GF-D8 (cell line): ENCODE data around the gene CSNK1G2.
A peak's percentile ranks its signal among the peaks of the same experiment; 100 is the strongest.
"Not testable (repeated sequence)": the region's sequence is repeated elsewhere in the genome, so short reads cannot be mapped to it uniquely, and the experiment has no call there.

Experiments
- DNase-seq: peaks from one replicate; lab custom pipeline; 2025; lab: John Stamatoyannopoulos, UW

The CSNK1G2 gene

DNA sequence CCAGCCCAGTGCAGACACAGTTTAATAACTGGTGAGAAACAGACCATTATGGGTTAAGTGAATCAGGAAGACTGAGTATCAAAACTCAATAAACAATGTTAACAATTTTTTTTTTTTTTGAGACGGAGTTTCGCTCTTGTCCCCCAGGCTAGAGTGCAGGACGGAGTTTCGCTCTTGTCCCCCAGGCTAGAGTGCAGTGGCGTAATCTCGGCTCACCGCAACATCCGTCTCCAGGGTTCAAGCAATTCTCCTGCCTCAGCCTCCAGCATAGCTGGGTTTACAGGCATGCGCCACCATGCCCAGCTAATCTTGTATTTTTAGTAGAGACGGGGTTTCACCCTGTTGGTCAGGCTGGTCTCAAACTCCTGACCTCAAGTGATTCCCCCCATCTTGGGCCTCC, 47.5 kb downstream of the CSNK1G2 start:
- not testable (repeated sequence) for DNase-seq

GRCh38 chr19:1989513-1990229, 48.7 kb downstream of the CSNK1G2 start:
- DNase-seq: no peak

DNA sequence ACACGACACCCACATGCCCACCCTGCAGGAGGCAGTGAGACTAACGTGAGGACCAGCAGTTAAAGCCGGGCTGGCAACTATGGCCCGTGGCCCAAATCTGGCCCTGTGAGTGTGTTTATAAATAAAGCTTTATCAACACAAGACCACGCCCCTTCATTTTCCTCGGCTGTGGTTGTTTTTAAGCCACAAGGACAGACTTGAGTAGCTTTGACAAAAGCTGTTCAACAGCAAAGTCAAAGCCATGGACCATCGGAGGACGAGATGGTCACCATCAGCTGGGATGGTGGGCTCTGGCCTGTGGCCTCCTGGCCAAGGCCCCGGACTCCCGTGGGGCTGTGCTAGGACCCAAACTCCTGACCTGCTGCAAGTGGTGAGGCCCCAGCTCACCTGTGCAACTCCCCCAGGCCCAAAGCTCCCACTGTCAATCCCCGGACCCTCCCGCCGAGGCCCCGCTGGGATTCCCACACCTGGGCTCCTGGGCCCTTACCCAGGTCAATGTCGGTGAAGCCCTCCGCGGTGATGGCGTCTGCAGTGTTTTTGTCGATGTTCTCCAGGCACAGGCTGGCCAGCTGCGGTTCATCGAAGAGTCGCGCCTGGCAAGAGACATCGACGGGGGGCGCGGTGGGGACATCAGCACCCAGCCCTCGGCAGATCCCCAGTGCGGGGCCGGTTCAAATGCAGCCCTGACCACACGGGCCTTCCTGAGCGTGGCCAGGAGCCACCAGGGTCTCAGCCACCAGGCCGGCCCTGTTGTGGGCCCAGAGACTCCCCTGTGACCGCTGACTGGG, 49.5 kb downstream of the CSNK1G2 start:
- no peak for DNase-seq

GRCh38 chr19:1991018-1991913, 50.3 kb downstream of the CSNK1G2 start:
- DNase-seq: no peak

- DNase-seq: no peak
Observed at GRCh38 chr19:1992759-1993260, 51.8 kb downstream of the CSNK1G2 start.

DNA sequence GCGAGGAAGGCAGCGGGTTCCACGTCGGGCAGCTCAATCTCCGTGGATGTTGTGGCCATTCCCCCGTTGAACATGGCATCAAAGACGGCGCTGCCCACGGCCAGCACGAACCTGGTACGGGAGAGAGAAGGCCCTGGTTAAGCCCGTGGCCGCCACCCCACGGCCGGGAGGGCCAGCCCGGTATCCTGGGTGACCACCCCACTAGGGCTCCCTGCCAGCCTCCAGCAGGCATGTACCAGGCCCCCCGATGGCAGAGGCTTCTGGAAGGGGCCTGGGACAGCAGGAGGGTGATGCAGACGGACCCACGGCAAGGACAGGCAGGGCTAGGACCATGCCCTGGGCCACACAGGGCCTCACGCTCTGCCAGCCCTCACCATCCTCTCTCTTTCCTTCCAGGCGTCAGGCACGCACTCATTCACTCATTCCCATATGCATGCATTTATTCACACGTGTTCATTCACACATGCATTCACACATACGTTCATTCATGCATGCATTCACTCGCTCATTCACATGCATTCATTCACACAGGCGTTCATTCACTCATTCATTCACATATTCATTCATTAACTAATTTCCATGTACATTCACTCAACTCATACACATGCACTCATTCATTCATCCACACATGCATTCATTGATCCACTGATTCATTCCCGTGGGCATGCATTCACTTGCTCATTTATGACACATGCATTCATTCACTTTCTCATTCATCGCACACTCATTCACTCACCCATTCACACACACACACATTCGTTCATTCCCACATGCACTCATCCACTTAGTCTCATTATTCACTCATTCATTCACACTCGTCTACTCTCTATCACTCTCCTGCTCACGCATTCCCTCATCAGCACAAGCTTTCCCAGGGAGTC, 56.6 kb downstream of the CSNK1G2 start:
- DNase-seq: no peak

- DNase-seq: no peak
Observed at GRCh38 chr19:1998712-1999708, 58.0 kb downstream of the CSNK1G2 start.

DNA sequence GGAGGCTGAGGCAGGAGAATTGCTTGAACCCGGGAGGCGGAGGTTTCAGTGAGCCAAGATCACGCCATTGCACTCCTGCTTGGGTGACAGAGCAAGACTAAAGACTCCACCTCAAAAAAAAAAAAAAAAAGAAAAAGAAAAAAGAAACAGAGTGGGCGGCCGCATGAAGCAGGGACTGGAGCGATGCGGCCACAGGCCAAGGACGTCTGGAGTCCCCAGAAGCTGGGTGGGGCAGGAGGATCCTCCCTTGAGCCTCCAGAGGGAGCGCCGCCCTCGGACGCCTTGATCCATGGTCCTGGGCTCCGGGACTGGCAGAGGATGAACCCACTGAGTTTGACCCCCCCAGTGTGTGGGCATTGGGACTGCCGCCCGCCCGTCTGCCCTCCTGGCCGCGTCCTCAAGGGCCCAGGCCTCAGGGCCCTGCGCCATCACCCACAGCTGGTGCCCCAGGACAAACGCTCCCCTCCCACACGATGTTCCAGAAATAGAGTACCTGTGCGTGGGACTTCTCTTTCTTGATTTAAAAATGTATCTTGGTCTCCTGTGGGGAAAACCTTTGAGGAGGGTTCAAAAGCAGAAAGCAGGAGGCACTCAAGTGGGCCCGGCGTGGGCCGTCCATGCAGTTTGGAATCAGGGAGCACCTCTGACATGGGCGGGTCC, 59.0 kb downstream of the CSNK1G2 start:
- no peak for DNase-seq

DNA sequence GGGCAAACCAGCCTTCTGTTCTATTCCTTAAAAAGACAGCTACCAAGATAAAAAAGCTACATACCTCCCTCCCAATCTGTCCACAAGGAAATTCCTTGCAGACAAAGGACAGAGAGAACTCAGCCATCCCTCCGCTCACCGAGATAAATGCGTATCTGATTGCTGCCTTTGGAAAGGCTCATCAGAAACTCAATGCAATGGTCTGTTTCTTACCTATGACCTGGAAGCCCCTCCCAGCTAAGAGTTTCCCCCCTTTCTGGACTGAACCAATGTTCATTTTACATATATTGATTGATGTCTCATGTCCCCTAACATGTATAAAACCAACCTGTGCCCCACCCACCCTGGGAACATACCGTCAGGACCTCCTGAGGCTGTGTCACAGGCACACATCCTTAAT, 62.9 kb downstream of the CSNK1G2 start:
- no peak for DNase-seq

- no peak for DNase-seq
Observed at GRCh38 chr19:2010135-2010668, 69.2 kb downstream of the CSNK1G2 start.

DNA sequence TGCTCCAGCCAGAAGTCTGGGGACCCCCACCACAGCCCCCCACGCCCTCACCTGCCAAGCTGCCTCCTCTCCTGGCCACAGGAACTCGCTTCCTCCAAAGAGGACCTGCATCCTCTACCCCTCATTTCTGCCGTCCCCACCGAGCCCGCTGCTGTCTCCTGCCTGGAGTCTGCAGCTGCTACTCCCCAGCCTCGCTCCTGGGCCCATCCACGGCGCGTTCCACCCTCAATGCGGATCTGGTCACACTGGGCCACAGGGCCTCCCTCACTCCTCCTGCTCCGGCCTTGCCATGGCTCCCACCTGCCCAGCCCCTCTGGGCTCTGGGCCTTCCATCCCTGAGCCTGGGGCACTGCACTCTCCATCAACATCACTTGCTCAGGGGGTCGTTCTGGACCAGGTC, 70.2 kb downstream of the CSNK1G2 start:
- DNase-seq: no peak

DNA sequence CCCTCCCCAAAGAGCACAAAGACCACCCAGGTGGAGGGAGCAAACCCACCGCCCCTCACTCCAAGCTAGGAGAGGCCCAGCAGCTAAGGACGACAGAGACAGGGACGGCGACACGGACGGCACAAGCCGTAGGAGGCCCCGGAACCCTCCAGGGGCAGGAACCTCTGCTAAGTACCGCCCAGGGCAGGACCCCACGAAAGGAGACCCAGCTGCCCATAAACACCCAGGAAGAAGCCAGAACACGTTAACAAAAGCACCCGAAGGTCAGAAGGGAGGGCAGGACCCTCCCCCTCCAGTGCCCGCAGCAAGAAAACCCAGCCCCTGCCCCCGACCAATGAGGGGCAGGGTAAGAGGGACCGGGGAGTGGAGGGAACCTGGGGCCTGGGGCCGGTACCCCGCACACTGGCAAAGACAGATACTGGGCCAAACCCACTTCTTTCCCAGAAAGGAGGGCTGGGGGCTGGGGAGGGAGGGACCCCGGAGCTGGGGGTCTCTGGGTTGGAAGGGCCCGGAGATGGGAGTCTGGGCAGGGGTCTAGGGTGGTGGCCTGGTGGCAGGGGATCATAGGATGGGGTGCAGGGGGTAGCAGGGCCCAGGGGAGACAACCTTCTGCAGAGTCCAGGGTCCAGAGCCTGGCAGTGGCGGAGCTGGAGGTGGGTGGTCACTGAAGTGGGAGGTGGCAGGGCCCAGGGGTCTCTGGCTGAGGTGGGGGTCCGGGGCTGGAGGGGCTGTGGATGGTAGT, 72.1 kb downstream of the CSNK1G2 start:
- no peak for DNase-seq

DNA sequence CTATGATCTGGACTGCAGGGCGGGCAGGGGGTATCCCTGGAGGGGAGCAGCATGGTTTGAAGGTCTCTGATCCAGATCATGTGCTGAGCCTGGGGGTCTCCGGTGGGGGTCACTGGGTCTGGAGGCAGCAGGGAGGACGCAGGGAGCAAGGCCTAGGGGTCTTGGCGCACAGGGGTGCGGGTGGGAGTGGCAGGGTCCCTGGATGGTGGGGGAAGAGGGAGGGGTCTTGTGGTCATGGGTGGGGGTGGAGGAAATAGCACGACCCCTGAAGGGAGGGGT, 72.7 kb downstream of the CSNK1G2 start:
- DNase-seq: no peak

DNA sequence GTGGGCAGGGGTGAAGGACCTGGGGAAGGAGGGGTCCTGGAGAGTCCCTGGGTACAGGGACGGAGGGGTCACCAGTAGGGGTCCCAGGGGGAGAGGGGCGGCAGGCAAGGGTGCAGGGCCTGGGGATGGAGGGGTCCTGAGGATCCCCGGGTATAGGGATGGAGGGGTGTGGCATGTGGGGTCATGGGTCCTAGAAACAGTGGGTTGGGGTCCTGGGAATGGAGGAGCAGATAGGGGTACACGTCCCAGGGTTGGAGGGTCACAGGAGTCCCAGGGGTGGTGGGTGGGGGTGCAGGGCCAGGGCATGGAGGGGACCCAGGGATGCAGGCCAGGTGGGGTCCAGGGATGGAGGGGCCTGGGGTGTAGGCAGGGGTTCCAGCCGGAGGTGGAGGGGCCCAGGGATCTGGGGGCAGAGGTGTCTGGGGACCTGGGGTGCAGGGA, 73.2 kb downstream of the CSNK1G2 start:
- DNase-seq: no peak

DNA sequence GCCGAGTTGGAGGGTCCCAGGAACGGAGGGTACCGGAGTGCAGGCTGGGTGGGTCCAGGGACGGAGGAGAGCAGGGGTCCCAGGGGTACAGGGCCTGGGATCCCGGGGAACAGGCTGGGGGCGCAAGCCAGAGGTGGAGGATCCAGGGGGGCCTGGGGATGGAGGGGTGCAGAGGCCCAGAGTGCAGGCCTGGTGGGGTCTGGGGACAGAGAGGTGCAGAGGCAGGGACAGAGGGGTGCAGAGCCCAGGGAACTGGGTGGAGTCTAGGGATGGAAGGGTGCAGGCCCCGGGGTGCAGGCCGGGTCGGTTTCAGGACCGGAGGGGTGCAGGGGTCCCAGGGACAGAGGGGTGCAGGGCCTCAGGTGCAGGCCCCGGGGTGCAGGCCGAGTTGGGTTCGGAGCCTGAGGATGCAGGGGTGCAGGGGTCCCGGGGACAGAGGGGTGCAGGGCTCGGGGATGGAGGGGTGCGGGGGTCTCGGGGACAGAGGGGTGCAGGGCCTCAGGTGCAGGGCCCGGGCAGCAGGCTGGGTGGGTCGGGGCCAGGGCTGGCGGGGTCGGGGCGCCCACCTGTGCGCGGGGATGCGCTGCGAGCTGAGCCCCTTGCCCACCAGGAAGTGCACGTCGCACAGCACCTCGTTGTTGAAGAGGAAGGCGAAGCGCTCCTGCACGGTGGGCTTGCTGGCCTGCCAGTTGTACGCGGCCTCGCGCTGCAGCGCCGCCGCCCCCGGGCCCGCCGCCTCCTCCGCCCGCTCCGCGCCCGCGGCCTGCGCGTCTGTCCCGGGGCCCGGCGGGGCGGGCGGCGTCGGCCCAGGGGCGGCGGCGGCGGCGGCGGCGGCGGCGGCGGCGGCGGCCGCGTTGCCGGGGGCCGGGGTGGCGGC, 74.0 kb downstream of the CSNK1G2 start:
- DNase-seq: no peak

DNA sequence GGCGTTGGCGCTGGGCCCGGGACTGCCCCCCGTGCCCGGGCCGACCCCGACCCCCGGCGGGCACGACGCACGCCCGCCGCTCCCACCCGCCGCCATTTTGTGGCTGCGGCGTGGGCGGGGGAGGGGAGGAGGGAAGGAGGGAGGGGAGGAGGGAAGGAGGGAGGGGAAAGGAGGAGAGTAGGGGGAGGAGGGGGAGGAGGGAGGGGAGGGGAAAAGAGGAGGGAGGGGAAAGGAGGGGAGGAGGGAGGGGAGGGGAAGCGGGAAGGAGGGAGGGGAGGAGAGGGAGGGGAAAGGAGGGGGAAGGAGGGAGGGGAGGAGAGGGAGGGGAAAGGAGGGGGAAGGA, 74.6 kb downstream of the CSNK1G2 start, which contains the start of gene BTBD2:
TSS of gene BTBD2 (minus strand) at position 107 of the 343 bp plus-strand sequence. CDS start at position 96, 11 bp downstream.
- DNase-seq: no peak

DNA sequence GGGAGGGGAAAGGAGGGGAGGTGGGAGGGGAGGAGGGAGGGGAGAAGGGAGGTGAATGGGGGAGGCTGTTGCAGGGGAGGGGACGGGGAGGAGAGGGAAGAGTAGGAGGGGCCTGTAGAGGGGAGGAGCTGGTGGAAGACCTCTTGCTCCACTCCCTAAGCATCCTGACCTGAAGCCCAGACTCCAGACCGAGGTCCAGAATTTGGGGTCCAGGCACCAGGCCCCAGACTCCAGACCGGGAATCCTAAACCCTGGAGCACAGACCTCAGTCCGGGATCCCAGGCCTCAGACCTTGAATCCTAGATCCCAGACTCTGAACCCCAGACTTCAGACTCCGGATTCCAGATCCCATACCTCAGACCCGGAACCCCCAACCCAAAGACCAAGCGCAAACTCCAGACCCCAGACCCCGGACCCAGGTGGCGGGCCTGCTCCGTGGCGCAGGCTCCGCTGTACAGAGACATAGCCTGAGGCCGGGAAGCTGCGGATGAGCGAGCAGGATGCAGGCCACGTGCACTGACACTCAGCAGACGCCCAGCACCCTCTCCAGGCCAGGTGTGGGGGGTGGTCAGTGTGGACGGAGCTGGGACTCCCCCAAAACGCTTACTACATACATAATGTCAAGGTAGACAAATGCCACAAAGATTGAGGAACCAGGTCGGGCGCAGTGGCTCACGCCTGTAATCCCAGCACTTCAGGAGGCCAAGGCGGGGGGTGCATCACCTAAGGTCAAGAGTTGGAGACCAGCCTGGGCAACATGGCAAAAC, 75.3 kb downstream of the CSNK1G2 start:
- peak; percentile 7 for DNase-seq
